D721Med (cell line): ENCODE results near the gene ROR1.

Experiments used
- DNase-seq: peaks from one replicate; pipeline ENCODE4 v3.0.0; 2011; ENCODE audit warnings: low spot score; ENCODE audit not compliant: insufficient read length
- FAIRE-seq: peaks from 2 replicates; lab custom pipeline; 2011; peaks lifted over from hg19 to GRCh38; lab: Jason Lieb, UNC
- TF ChIP-seq, protein P1 (sequence below): IDR thresholded peaks from 2 replicates; pipeline ENCODE4 v1.5.1; 2012; ENCODE audit warnings: mild to moderate bottlenecking, control low read depth; ENCODE audit not compliant: insufficient read depth; ENCODE audit errors: missing control alignments

The ROR1 gene

DNA sequence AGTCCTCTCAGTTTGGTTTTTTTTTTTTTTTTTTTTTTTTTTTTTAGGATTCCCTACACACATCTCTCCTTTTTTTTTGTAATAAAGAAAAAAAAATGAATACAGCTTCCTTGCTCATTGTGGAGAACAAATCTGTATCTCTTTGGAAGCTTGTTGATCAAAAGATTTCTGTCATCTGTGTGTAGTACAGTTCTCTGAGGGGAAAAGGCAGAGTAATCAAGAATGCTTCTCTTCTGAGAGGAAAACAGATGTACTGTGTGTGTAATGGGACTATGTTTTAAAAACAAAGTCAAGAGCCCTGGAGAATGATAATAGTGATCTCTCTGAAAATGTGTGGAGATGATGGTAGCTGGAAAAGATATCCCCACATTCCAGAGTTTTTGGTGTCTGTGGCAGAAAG lies 16.5 kb upstream of the ROR1 start:
- no peak for DNase-seq
- no peak for FAIRE-seq
- TF ChIP-seq, protein P1, sequence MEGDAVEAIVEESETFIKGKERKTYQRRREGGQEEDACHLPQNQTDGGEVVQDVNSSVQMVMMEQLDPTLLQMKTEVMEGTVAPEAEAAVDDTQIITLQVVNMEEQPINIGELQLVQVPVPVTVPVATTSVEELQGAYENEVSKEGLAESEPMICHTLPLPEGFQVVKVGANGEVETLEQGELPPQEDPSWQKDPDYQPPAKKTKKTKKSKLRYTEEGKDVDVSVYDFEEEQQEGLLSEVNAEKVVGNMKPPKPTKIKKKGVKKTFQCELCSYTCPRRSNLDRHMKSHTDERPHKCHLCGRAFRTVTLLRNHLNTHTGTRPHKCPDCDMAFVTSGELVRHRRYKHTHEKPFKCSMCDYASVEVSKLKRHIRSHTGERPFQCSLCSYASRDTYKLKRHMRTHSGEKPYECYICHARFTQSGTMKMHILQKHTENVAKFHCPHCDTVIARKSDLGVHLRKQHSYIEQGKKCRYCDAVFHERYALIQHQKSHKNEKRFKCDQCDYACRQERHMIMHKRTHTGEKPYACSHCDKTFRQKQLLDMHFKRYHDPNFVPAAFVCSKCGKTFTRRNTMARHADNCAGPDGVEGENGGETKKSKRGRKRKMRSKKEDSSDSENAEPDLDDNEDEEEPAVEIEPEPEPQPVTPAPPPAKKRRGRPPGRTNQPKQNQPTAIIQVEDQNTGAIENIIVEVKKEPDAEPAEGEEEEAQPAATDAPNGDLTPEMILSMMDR: no peak

DNA sequence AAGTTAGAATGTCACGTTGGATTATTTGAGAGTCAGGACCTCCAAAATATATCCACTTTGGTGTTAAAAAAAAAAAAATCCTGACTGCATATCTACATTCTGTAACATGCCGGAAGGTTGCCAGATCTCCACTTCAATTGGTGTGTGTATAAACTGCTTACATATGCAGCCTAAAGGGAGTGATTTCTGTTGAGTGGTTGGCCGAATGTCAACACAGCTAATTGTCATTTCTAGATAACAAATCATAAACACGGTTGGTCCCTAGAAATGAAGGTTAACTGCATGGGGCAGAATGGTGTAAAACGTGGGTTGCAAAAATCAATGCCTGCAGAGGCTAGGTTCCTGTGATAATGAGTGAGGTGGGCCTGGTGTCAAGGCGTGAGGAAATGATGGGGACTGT lies 15.0 kb upstream of the ROR1 start:
- FAIRE-seq: no peak
- TF ChIP-seq, protein P1: no peak
- no peak for DNase-seq

DNA sequence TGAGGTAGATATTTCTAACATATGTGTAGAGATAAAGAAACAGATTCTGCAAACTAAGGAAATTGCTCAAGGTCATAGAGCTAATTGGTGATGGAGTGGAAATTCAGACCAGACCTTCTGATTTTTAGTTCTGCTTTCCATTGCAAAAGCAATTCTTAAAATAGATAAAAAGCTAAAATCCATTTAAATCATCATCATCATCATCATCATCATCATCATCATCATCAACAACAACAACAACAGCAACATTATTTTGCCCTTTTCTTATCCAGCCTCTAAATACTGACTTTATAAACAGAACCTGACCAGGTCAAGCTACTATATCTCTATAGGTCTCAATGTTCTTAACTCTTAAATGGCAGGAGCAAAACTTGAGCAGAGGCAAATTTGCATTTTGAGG lies 14.0 kb upstream of the ROR1 start:
- no peak for FAIRE-seq
- no peak for DNase-seq
- TF ChIP-seq, protein P1: no peak

DNA sequence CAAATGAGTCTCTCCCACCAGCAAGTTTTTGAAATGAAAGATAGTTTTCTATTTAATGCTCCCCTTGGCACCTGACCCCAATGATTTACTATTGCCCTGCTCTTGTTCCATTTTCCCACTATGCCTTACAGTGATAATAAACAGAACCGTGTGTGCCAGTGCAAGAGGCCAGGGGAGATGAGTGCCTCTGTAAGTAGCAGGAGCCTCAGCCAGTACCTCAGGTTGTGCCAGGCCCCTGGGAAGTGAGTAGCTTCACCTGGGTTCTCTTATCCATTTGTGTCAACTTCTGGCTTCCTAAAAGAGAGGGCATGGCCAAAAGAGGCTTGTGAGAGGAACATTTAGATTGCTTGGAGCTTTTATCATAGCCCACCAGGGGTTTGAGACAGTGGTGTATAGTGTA lies 3.4 kb upstream of the ROR1 start:
- DNase-seq (no peak), FAIRE-seq (no peak)

DNA sequence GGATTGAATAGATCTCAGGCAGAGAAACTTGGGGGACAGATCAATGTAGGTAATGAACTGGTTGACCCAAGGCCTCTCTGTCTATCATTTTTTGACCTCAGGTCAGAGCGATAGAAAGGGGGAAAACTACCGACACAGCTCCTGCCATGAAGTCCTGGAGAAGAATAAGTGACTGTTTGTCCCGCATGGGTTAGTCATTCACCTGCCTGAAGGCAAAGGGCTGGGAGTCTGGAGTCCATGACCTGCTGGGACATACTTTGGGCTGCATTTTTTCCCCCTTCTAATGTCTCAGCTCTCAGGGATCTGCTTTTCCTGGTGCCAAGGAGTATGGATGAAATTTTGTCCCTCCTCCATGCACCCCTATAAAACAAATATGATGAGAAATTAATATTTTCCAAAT lies 1.6 kb upstream of the ROR1 start:
- TF ChIP-seq, protein P1: no peak
- FAIRE-seq (no peak), DNase-seq (no peak)

More for the DNA sequence above, 3.4 kb upstream of the ROR1 start:
- TF ChIP-seq, protein P1: no peak

DNA sequence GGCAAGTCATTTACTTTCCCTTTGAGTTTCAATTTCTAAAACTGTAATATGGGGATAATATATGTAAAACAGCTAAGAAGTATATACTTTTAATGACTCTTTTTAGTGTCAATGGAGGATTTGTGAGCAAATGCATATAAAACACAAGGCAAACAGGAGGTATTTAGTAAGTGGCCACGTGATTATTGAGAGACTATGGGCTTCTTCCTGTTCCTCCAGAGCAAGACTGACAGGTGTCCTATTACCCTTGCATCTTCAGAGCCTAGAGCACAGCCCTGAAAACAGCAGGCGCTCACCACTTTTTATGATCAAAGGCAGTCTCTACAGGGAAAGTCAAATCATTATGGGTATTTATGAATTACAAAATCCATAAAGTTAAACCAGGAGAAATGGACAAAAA lies 941 bp upstream of the ROR1 start:
- TF ChIP-seq, protein P1: no peak
- DNase-seq (no peak), FAIRE-seq (no peak)

DNA sequence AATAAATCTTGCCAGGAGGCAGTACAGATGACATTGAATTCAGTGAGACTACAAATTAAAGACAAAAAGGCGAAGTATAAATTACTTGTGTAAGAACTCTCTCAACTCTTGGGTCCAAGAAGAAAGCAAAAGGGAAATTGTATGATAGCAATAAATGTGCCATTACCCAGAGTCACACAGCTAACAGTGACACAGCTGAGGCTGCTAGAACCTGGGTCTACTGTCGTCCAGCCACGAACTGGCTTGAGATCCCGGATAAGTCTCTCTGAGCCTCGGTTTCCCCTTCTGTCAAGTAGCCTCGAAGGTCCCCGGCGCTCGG lies 362 bp upstream of the ROR1 start:
- no peak for DNase-seq
- FAIRE-seq: no peak
- TF ChIP-seq, protein P1: no peak
